Measurements from ENCODE around the gene MGME1. TPM values are rescaled to one million over a fixed set of nuclear protein-coding genes. Genes with fewer than 3 reads are reported as not detected.

The MGME1 gene
- total RNA-seq, 4 donors from 2014 or later: 3.3 to 18.5 (median 5.8) TPM

- Histone ChIP-seq H3K36me3 (no peaks in the 10 kb centered on the region), H3K27ac (no peak overlapping the region), H3K4me3 (no peak overlapping the region), H3K9me3 (no peaks in the 10 kb centered on the region), H3K4me1 (no peaks in the 10 kb centered on the region), H3K27me3 (no peaks in the 10 kb centered on the region)
- DNase-seq: no peak
- intact Hi-C loops (cut with DNase I; ENCODE audit: low total_unique reads): no loop called here
- TF ChIP-seq POLR2A (IDR thresholded peaks at IDR 0.05): no peak
- TF ChIP-seq CTCF (IDR thresholded peaks at IDR 0.05): no peak
Observed at GRCh38 chr20:17946040-17946439, 22.8 kb upstream of the MGME1 start.

- TF ChIP-seq POLR2A (IDR thresholded peaks at IDR 0.05) (no peak), CTCF (IDR thresholded peaks at IDR 0.05) (no peak)
- no peak for DNase-seq
- no peak overlapping the region for H3K27ac ChIP-seq
- no peaks in the 10 kb centered on the region for H3K9me3 ChIP-seq
- H3K36me3 ChIP-seq: no peaks in the 10 kb centered on the region
- no peaks in the 10 kb centered on the region for H3K27me3 ChIP-seq
- intact Hi-C loops (cut with DNase I; ENCODE audit: low total_unique reads): no loop called here
- H3K4me1 ChIP-seq: no peaks in the 10 kb centered on the region
- H3K4me3 ChIP-seq: no peak overlapping the region
Observed at GRCh38 chr20:17946572-17947473, 22.0 kb upstream of the MGME1 start.

- intact Hi-C loops (cut with DNase I; ENCODE audit: low total_unique reads): no loop called here
- Histone ChIP-seq H3K36me3 (no peaks in the 10 kb centered on the region), H3K27me3 (no peaks in the 10 kb centered on the region), H3K4me1 (no peaks in the 10 kb centered on the region), H3K27ac (no peak overlapping the region), H3K4me3 (no peak overlapping the region), H3K9me3 (no peaks in the 10 kb centered on the region)
- DNase-seq: no peak
- TF ChIP-seq CTCF (IDR thresholded peaks at IDR 0.05) (no peak), POLR2A (IDR thresholded peaks at IDR 0.05) (no peak)
Observed at GRCh38 chr20:17947474-17947815, 21.4 kb upstream of the MGME1 start.

- Histone ChIP-seq H3K4me3 (no peak overlapping the region), H3K9me3 (no peaks in the 10 kb centered on the region), H3K27me3 (no peaks in the 10 kb centered on the region), H3K4me1 (no peaks in the 10 kb centered on the region), H3K27ac (no peak overlapping the region), H3K36me3 (no peaks in the 10 kb centered on the region)
- DNase-seq: no peak
- intact Hi-C loops (cut with DNase I; ENCODE audit: low total_unique reads): no loop called here
- TF ChIP-seq CTCF (IDR thresholded peaks at IDR 0.05): no peak
- no peak for TF ChIP-seq POLR2A (IDR thresholded peaks at IDR 0.05)
Observed at GRCh38 chr20:17948442-17948841, 20.4 kb upstream of the MGME1 start.

GRCh38 chr20:17949899-17950298 is 18.9 kb upstream of the MGME1 start:
- Histone ChIP-seq H3K27me3 (no peaks in the 10 kb centered on the region), H3K27ac (no peak overlapping the region), H3K9me3 (no peaks in the 10 kb centered on the region), H3K4me3 (no peak overlapping the region), H3K36me3 (no peaks in the 10 kb centered on the region), H3K4me1 (no peaks in the 10 kb centered on the region)
- no peak for DNase-seq
- intact Hi-C loops (cut with DNase I; ENCODE audit: low total_unique reads): no loop called here
- TF ChIP-seq CTCF (IDR thresholded peaks at IDR 0.05) (no peak), POLR2A (IDR thresholded peaks at IDR 0.05) (no peak)

Data from uterus (tissue), 4 donors.